Stimulated activated CD4-positive, alpha-beta T cell treated with anti-CD3 and anti-CD28 coated beads, Interleukin-12 subunit alpha, Interleukin-12 subunit beta, amount 100 ng/mL, for 48 hours (primary cell): ENCODE results near the gene PPP1R13B.

ENCODE experiments used
- DNase-seq, 3 donors: peaks; one replicate each; pipeline ENCODE4 v3.0.0-alpha.2; 2020; ENCODE audit warnings: low read depth in 2 of 3, low spot score in 1 of 3

PPP1R13B gene

GRCh38 chr14:103731916-103732867 is 115.2 kb downstream of the PPP1R13B start:
- no peak for DNase-seq

GRCh38 chr14:103731481-103731880 is 115.9 kb downstream of the PPP1R13B start:
- no peak for DNase-seq

- no peak for DNase-seq
Measured at GRCh38 chr14:103730490-103731035, 116.8 kb downstream of the PPP1R13B start.

- DNase-seq, result no peak
Measured at GRCh38 chr14:103729496-103730448, 117.6 kb downstream of the PPP1R13B start.

- no peak for DNase-seq
Measured at GRCh38 chr14:103728721-103729120, 118.7 kb downstream of the PPP1R13B start.

GRCh38 chr14:103728141-103728540 is 119.2 kb downstream of the PPP1R13B start:
- DNase-seq, result no peak

GRCh38 chr14:103727313-103727980 is 119.9 kb downstream of the PPP1R13B start:
- DNase-seq, result no peak

GRCh38 chr14:103726474-103726873 is 120.9 kb downstream of the PPP1R13B start:
- no peak for DNase-seq

GRCh38 chr14:103725739-103726395 is 121.5 kb downstream of the PPP1R13B start:
- DNase-seq, result no peak

- DNase-seq, result no peak
Measured at GRCh38 chr14:103725001-103725682, 122.2 kb downstream of the PPP1R13B start.

GRCh38 chr14:103724116-103724515 is 123.3 kb downstream of the PPP1R13B start:
- DNase-seq, result no peak

- no peak for DNase-seq
Measured at GRCh38 chr14:103723748-103724081, 123.7 kb downstream of the PPP1R13B start.

- peak in 1 of 3 donors; percentile 42 for DNase-seq
Measured at GRCh38 chr14:103721334-103722120, 125.8 kb downstream of the PPP1R13B start.

- DNase-seq, result no peak
Measured at GRCh38 chr14:103719751-103720150, 127.6 kb downstream of the PPP1R13B start.

- DNase-seq, result no peak
Measured at GRCh38 chr14:103718572-103718971, 128.8 kb downstream of the PPP1R13B start.

- DNase-seq, result no peak
Measured at GRCh38 chr14:103716899-103717411, 130.4 kb downstream of the PPP1R13B start.

GRCh38 chr14:103716091-103716801 is 131.1 kb downstream of the PPP1R13B start:
- DNase-seq, result no peak
